ENCODE data around the gene NDUFS4. TPM values are rescaled to one million over a fixed set of nuclear protein-coding genes. Genes with fewer than 3 reads are reported as not detected.

NDUFS4 gene
- total RNA-seq, 1 donor from 2014 or later: 3.0 TPM

- no peak overlapping the region for H3K4me3 ChIP-seq
- no peak for DNase-seq (ENCODE audit: low spot score in 2 of 2)
- H3K4me1 ChIP-seq: no peaks in the 10 kb centered on the region
- no peaks in the 10 kb centered on the region for H3K36me3 ChIP-seq
- H3K27ac ChIP-seq: no peak overlapping the region
- no peaks in the 10 kb centered on the region for H3K27me3 ChIP-seq
- H3K9me3 ChIP-seq: no peaks in the 10 kb centered on the region
- no peak for TF ChIP-seq CTCF (IDR thresholded peaks at IDR 0.05)
- intact Hi-C loops (cut with DNase I): no loop called here
Measured at GRCh38 chr5:53549792-53550191, 10.6 kb upstream of the NDUFS4 start.

GRCh38 chr5:53552561-53552960, 7.9 kb upstream of the NDUFS4 start:
- no peak for DNase-seq (ENCODE audit: low spot score in 2 of 2)
- no peak overlapping the region for H3K4me3 ChIP-seq
- no peaks in the 10 kb centered on the region for H3K4me1 ChIP-seq
- intact Hi-C loops (cut with DNase I): no loop called here
- H3K27me3 ChIP-seq: no peaks in the 10 kb centered on the region
- no peaks in the 10 kb centered on the region for H3K9me3 ChIP-seq
- no peaks in the 10 kb centered on the region for H3K36me3 ChIP-seq
- TF ChIP-seq CTCF (IDR thresholded peaks at IDR 0.05): no peak
- no peak overlapping the region for H3K27ac ChIP-seq

GRCh38 chr5:53554444-53554843, 6.0 kb upstream of the NDUFS4 start:
- Histone ChIP-seq H3K36me3 (no peaks in the 10 kb centered on the region), H3K9me3 (no peaks in the 10 kb centered on the region), H3K4me3 (no peak overlapping the region), H3K27me3 (no peaks in the 10 kb centered on the region), H3K27ac (no peak overlapping the region), H3K4me1 (no peaks in the 10 kb centered on the region)
- intact Hi-C loops (cut with DNase I): no loop called here
- no peak for TF ChIP-seq CTCF (IDR thresholded peaks at IDR 0.05)
- DNase-seq (ENCODE audit: low spot score in 2 of 2): no peak

- no peak overlapping the region for H3K4me3 ChIP-seq
- no peak overlapping the region for H3K27ac ChIP-seq
- DNase-seq (ENCODE audit: low spot score in 2 of 2): no peak
- no peaks in the 10 kb centered on the region for H3K4me1 ChIP-seq
- TF ChIP-seq CTCF (IDR thresholded peaks at IDR 0.05): no peak
- no peaks in the 10 kb centered on the region for H3K36me3 ChIP-seq
- intact Hi-C loops (cut with DNase I): no loop called here
- H3K27me3 ChIP-seq: no peaks in the 10 kb centered on the region
- no peaks in the 10 kb centered on the region for H3K9me3 ChIP-seq
Measured at GRCh38 chr5:53555160-53555559, 5.3 kb upstream of the NDUFS4 start.

- no peaks in the 10 kb centered on the region for H3K4me1 ChIP-seq
- H3K4me3 ChIP-seq: no peak overlapping the region
- H3K27me3 ChIP-seq: no peaks in the 10 kb centered on the region
- H3K36me3 ChIP-seq: no peaks in the 10 kb centered on the region
- no peak for DNase-seq (ENCODE audit: low spot score in 2 of 2)
- H3K27ac ChIP-seq: no peak overlapping the region
- TF ChIP-seq CTCF (IDR thresholded peaks at IDR 0.05): no peak
- no peaks in the 10 kb centered on the region for H3K9me3 ChIP-seq
- intact Hi-C loops (cut with DNase I): no loop called here
Measured at GRCh38 chr5:53556001-53556400, 4.4 kb upstream of the NDUFS4 start.

- peaks cover 0 to 10% of the 10 kb centered on the region in 2 donors for H3K4me1 ChIP-seq
- intact Hi-C loops (cut with DNase I): no loop called here
- DNase-seq (ENCODE audit: low spot score in 2 of 2): no peak
- no peaks in the 10 kb centered on the region for H3K27me3 ChIP-seq
- H3K4me3 ChIP-seq: no peak overlapping the region
- H3K36me3 ChIP-seq: no peaks in the 10 kb centered on the region
- no peak for TF ChIP-seq CTCF (IDR thresholded peaks at IDR 0.05)
- H3K27ac ChIP-seq: no peak overlapping the region
- no peaks in the 10 kb centered on the region for H3K9me3 ChIP-seq
Measured at GRCh38 chr5:53557386-53557785, 3.1 kb upstream of the NDUFS4 start.
